Sigmoid colon (tissue), 7 donors: Measurements from ENCODE around the gene TOB1. TPM values are rescaled to one million over a fixed set of nuclear protein-coding genes. Genes with fewer than 3 reads are reported as not detected.
"Not testable (repeated sequence)": the region's sequence is repeated elsewhere in the genome, so short reads cannot be mapped to it uniquely, and the experiment has no call there.

Experiments
- DNase-seq: peaks from one replicate; pipeline ENCODE4 v3.0.0-alpha.2; 2019
- H3K27ac ChIP-seq, 4 donors: fragments of 200-600 bp; sonication (generic); one replicate each; pipeline ENCODE4 v1.5.1; 2016 to 2019; ENCODE audit warnings: mild to moderate bottlenecking in 1 of 4
- H3K27me3 ChIP-seq, 3 donors: fragments of 200-600 bp; sonication (generic); one replicate each; pipeline ENCODE4 v1.5.1; 2019; ENCODE audit warnings: mild to moderate bottlenecking in 1 of 3
- H3K36me3 ChIP-seq, 4 donors: fragments of 200-600 bp; sonication (generic); one replicate each; pipeline ENCODE4 v1.5.1; 2016 to 2019
- H3K4me1 ChIP-seq, 4 donors: fragments of 200-600 bp; sonication (generic); one replicate each; pipeline ENCODE4 v1.5.1; 2017 to 2019
- H3K4me3 ChIP-seq, 4 donors: fragments of 200-600 bp; sonication (generic); one replicate each; pipeline ENCODE4 v1.5.1; 2017 to 2019; ENCODE audit warnings: mild to moderate bottlenecking in 2 of 4, moderate library complexity in 1 of 4
- H3K9me3 ChIP-seq, 4 donors: fragments of 200-600 bp in 3 of 4; sonication (generic) in 3 of 4; one replicate each; pipeline versions ENCODE4 v1.5.1 to v1.6.1; 2013 to 2019
- EP300 ChIP-seq, 4 donors: sonication (generic); formaldehyde crosslinking; IDR thresholded peaks; one replicate each; pipeline ENCODE4 v1.6.1; 2017; ENCODE audit warnings: antibody characterized with exemption in 4 of 4
- POLR2A ChIP-seq, 2 donors: fragments of 450-650 bp; IDR thresholded peaks; one replicate each; pipeline ENCODE4 v1.6.1; 2016; ENCODE audit warnings: antibody characterized with exemption in 2 of 2, mild to moderate bottlenecking in 2 of 2, moderate library complexity in 2 of 2
- POLR2AphosphoS5 ChIP-seq, 4 donors: sonication (generic); formaldehyde crosslinking; IDR thresholded peaks; one replicate each; pipeline ENCODE4 v1.6.1; 2017; ENCODE audit warnings: antibody characterized with exemption in 4 of 4
- WGBS, 2 donors: extraction: QIAGEN DNeasy Blood & Tissue Kit; methylation state at CpG; one replicate each; pipeline ENCODE4 v1.1.7; 2013; 5-methylcytosine and 5-hydroxymethylcytosine counted together
- intact Hi-C: fragments of 100-400 bp; cut with DNase I; formaldehyde crosslinking; loops from one replicate; pipeline ENCODE4 v1.15.1; 2023
- polyA plus RNA-seq, 3 donors: library from polyadenylated mRNA; stranded (reverse); fragments of 200-250 nt; gene quantifications; one replicate each; pipeline ENCODE4 v1.2.3, GENCODE V29; 2013
- total RNA-seq, 4 donors: library from RNA; depleted of rRNA; stranded (reverse); fragments of >200 nt; gene quantifications; one replicate each; pipeline ENCODE4 v1.1.0, GENCODE V29; 2016
- TF ChIP-seq, protein P1 (sequence below), 4 experiments: fragments of 450-650 bp in 3 of 4; fragments of 200-600 bp in 1 of 4; IDR thresholded peaks; one replicate each; pipeline ENCODE4 v1.5.1; 2016 to 2019; ENCODE audit warnings: antibody characterized with exemption in 4 of 4, mild to moderate bottlenecking in 3 of 4, moderate library complexity in 2 of 4
- donor health status: healthy with polysubstance abuse.
- donor health status: Bipolar disorder and iron deficiency.
- donor health status: healthy.

The TOB1 gene
- total and polyA plus RNA-seq, 7 donors = 16.2 to 57.1 (median 31.1) TPM

DNA sequence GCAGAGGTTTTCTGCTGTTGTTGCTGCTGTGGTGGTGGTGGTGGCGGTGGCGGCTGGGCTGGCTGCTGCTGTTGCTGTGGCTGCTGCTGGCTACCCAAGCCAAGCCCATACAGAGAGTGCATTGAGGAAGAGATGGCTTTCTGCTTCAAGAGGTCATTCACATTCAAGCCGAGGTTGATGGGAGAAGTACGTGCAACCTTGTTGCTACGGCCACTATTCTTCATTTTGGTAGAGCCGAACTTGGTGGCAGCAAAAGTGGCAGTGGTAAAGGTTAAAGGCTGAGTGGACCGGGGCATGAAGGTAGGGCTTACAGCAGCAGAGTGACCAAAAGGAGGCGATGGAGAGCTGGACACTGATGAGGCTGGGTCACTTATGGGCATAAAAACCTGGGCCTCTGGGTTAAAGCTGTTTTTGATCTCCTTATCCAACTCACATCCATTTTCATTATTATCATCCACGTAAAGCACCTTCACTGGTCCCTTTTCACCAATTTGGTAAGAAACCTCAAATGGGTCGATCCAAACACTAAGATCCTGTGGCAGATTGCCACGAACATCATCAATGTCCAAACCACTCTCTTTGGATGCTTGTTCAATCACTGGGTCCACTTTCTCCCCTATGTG is 2.8 kb downstream of the TOB1 start:
- no peaks in the 10 kb centered on the region for H3K9me3 ChIP-seq
- TF ChIP-seq POLR2A (IDR thresholded peaks at IDR 0.05) = no peak
- TF ChIP-seq, protein P1, sequence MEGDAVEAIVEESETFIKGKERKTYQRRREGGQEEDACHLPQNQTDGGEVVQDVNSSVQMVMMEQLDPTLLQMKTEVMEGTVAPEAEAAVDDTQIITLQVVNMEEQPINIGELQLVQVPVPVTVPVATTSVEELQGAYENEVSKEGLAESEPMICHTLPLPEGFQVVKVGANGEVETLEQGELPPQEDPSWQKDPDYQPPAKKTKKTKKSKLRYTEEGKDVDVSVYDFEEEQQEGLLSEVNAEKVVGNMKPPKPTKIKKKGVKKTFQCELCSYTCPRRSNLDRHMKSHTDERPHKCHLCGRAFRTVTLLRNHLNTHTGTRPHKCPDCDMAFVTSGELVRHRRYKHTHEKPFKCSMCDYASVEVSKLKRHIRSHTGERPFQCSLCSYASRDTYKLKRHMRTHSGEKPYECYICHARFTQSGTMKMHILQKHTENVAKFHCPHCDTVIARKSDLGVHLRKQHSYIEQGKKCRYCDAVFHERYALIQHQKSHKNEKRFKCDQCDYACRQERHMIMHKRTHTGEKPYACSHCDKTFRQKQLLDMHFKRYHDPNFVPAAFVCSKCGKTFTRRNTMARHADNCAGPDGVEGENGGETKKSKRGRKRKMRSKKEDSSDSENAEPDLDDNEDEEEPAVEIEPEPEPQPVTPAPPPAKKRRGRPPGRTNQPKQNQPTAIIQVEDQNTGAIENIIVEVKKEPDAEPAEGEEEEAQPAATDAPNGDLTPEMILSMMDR (IDR thresholded peaks at IDR 0.05) = peak in 3 of 4 experiments; percentile 55 to 76 (median 68)
- peak in 1 of 4 donors; percentile 3 for TF ChIP-seq POLR2AphosphoS5 (IDR thresholded peaks at IDR 0.05)
- TF ChIP-seq EP300 (IDR thresholded peaks at IDR 0.05) = no peak
- H3K27me3 ChIP-seq = no peaks in the 10 kb centered on the region
- H3K36me3 ChIP-seq = peaks cover 0 to 25% (median 2%) of the 10 kb centered on the region in 4 donors
- intact Hi-C loops = no loop called here
- whole genome bisulfite sequencing, 2 donors = 22 to 67% methylated on average over 11 of the region's 11 CpGs
- peak; percentile 79 for DNase-seq
- H3K4me3 ChIP-seq = peak overlapping the region in 3 of 4 donors; percentile 80 to 100 (median 98)
- peak overlapping the region; percentile 99 to 100 (median 99) for H3K27ac ChIP-seq
- peaks cover 0 to 51% (median 34%) of the 10 kb centered on the region in 4 donors for H3K4me1 ChIP-seq

DNA sequence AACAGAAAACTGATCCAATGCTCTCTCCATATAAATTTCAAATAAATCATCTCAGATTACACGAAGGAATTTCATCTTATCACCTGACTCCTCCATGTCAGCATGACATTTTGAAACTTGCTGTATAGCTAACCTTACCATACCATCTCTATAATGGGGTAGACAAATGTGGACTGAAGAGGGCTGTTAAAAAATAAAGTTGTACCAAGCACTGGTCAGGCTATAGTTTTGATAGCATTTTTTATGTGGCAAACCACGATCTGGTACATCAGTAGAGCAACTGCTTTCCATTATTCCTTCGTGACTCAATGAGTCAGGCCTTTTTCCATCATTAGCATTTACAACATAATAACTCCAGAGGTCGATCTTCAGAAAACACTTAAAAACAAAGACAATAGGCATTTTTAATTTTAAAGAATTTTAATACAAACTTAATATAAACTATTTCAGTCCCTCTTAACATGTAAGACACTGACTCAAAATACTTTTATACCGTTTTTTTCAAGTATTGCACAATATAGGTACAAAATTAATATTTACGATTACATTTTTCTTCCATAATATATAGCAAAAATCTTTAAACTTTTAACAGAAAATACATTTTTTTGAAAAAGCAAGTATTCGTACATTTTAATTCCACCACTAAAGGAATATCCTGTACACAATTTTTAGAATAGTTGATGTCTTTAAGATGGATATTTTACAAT is 4.2 kb downstream of the TOB1 start:
- H3K27ac ChIP-seq = peak overlapping the region; percentile 99 to 100 (median 99)
- WGBS, 2 donors = 33 to 68% methylated on average over 7 of the region's 7 CpGs
- intact Hi-C loops = no loop called here

DNA sequence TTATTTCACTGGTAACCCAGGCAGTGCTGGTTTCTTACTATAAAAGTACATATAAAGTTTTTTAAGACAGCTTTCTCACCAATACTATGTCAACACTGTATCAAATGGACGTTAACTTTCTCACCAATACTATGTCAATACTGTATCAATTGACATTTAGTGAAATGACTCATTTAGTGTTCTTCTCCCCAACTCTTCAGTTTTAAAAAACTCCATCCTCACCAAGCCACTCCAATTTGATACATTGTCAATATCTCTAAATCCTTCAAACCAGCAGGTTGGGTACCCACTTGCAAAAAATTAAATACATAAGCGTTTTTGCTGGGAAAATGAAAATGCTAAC is 4.8 kb downstream of the TOB1 start:
- Histone ChIP-seq H3K27me3 (no peaks in the 10 kb centered on the region), H3K4me3 (peak overlapping the region in 1 of 4 donors; percentile 80), H3K9me3 (no peaks in the 10 kb centered on the region), H3K27ac (peak overlapping the region; percentile 99 to 100 (median 99)), H3K36me3 (peaks cover 0 to 25% (median 2%) of the 10 kb centered on the region in 4 donors), H3K4me1 (peaks cover 0 to 45% (median 32%) of the 10 kb centered on the region in 4 donors)
- WGBS, 2 donors = 36 to 71% methylated on average over 2 of the region's 2 CpGs
- DNase-seq = no peak
- intact Hi-C loops = no loop called here
- TF ChIP-seq EP300 (IDR thresholded peaks at IDR 0.05) (no peak), POLR2AphosphoS5 (IDR thresholded peaks at IDR 0.05) (no peak), POLR2A (IDR thresholded peaks at IDR 0.05) (no peak)
- TF ChIP-seq, protein P1 (IDR thresholded peaks at IDR 0.05) = no peak

More for the DNA sequence above, 4.2 kb downstream of the TOB1 start:
- Histone ChIP-seq H3K27me3 (no peaks in the 10 kb centered on the region), H3K9me3 (no peaks in the 10 kb centered on the region), H3K4me3 (peak overlapping the region in 1 of 4 donors; percentile 80), H3K36me3 (peaks cover 0 to 25% (median 2%) of the 10 kb centered on the region in 4 donors), H3K4me1 (peaks cover 0 to 44% (median 32%) of the 10 kb centered on the region in 4 donors)
- DNase-seq = no peak
- TF ChIP-seq POLR2AphosphoS5 (IDR thresholded peaks at IDR 0.05) = peak in 1 of 4 donors; percentile 35
- TF ChIP-seq, protein P1 (IDR thresholded peaks at IDR 0.05) = no peak

DNA sequence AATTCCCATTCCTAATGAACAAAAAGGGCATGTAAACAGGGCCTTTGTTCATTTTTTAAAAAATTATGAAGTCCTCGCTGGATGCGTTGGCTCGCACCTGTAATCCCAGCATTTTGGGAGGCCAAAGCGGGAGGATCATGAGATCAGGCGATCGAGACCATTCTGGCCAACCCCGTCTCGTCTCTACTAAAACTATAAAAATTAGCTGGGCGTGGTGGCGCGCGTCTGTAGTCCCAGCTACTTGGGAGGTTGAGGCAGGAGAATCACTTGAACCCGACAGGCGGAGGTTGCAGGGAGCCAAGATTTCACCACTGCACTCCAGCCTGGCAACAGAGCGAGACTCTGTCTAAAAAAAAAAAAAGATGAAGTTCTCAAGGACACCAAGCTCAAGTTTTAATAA is 6.4 kb downstream of the TOB1 start:
- peaks cover 0 to 25% (median 2%) of the 10 kb centered on the region in 4 donors for H3K36me3 ChIP-seq
- not testable (repeated sequence) for H3K27me3 ChIP-seq, H3K9me3 ChIP-seq, H3K4me3 ChIP-seq, DNase-seq
- peak overlapping the region in 2 of 4 donors; percentile 99 for H3K27ac ChIP-seq
- intact Hi-C loops = loop anchor here (10.0 kb wide), 1 partner anchor 185 kb away; no protein-coding TSS in a partner anchor
- H3K4me1 ChIP-seq = peaks cover 0 to 58% (median 36%) of the 10 kb centered on the region in 4 donors
- 95 to 96% methylated on average over 15 of the region's 15 CpGs for WGBS, 2 donors

DNA sequence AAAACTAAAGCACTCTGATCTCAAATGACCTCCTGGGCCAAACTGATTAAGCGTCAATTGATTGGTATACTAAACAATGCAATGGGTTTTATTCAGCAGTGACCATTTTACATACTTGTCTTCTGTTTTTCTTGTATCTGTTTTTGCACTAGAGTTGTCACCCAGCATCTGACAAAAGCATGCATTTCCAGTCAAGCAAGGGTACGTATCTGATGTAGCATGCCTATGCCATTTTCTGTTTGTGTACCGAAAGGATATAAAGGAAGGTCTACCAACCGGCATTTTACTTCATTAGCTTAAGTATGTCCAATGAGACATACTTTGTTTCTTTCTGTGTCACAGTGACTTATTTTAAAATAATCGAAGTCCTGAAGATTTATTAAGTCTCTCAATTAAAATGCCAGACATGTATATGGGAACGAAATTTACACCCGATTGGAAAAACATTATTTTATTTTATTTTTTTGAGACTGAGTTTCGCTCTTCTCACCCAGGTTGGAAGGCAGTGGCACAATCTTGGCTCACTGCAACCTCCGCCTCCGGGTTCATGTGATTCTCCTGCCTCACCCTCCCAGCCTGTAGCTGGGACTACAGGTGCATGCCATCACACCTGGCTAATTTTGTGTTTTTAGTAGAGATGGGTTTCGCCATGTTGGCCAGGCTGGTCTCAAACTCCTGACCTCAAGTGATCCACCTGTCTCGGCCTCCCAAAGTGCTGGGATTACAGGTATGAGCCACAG is 7.5 kb downstream of the TOB1 start:
- H3K9me3 ChIP-seq = no peaks in the 10 kb centered on the region
- H3K27ac ChIP-seq = peak overlapping the region in 2 of 4 donors; percentile 99
- TF ChIP-seq POLR2A (IDR thresholded peaks at IDR 0.05) = no peak
- no peak for TF ChIP-seq EP300 (IDR thresholded peaks at IDR 0.05)
- TF ChIP-seq POLR2AphosphoS5 (IDR thresholded peaks at IDR 0.05) = no peak
- TF ChIP-seq, protein P1 (IDR thresholded peaks at IDR 0.05) = no peak
- H3K27me3 ChIP-seq = no peaks in the 10 kb centered on the region
- intact Hi-C loops = loop anchor here (10.0 kb wide), 1 partner anchor 186 kb away; no protein-coding TSS in a partner anchor
- peaks cover 0 to 24% (median 2%) of the 10 kb centered on the region in 4 donors for H3K36me3 ChIP-seq
- no peak overlapping the region for H3K4me3 ChIP-seq
- no peak for DNase-seq
- WGBS, 2 donors = 95 to 96% methylated on average over 12 of the region's 12 CpGs
- peaks cover 0 to 51% (median 30%) of the 10 kb centered on the region in 4 donors for H3K4me1 ChIP-seq
